ENCODE measurements around the gene PRPH. TPM values are rescaled to one million over a fixed set of nuclear protein-coding genes. Genes with fewer than 3 reads are reported as not detected.

Gene PRPH
- total and polyA plus RNA-seq, 2 of the 13 experiments (the other 11 are each of a cell fraction or from before 2014, with no cell fraction given): 0.12 TPM; not detected in 1

DNA sequence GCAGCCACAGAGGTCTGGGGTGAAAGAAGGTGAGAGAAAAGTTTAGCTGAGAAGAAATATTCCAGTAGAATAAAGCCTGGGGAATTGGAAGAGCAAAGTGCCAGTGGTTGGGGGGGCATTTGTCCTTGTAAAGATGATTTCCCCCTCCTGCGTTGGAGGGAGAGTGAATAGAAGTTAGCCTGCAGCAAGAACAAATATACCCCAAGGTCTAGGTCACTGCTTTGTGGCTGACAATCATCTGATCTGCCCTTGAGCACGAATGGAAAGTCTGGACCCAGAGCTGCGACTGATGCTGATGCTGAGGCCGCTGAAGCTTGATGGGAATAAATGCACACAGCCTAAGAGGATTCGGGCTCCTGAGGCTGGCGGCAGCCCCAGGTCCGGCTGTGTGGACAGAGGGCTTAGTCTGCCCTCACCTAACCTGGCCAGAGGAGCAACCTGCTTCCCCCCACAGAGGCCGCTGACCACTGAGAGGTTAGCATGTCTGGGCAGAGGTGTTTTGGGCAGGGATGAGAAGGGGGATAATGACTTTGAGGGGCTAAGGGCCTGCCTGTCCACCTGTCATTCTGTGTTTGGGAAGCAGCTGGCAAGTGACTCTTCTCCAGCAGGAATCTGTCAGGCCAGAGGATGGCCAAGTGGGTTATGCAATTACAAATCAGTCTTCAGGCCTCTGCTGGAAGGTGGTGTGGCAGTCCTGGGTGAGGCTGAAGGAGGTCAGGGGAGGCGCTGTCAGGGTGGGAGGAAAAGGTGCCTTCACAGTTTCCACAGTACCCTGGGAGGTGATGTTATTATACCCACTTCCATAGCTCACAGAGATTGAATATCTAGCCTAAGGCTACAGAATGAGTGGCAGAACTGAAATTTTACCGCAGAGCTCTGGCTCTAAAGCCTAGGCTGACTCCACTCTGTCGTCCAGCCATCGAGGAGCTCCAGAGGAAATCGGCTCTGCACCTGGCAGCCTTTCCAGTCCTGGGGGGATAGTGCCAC is 18.4 kb upstream of the PRPH start:
- peak; percentile 51 for FAIRE-seq
- Histone ChIP-seq H3K79me2 (ENCODE audit: insufficient read depth, low read length) (no peaks in the 10 kb centered on the region), H3K9me3 (ENCODE audit: low read length) (no peaks in the 10 kb centered on the region), H3K27ac (ENCODE audit: extremely low read length, insufficient read depth, low read length) (no peak overlapping the region), H3K9ac (ENCODE audit: insufficient read depth, low read depth, low read length) (no peak overlapping the region), H2AFZ (ENCODE audit: low read length) (no peak overlapping the region), H3K4me3 (replicated peaks in 1 of 3; ENCODE audit: insufficient read depth in 1 of 3, low read depth in 2 of 3, low read length in 3 of 3) (no peak overlapping the region), H4K20me1 (ENCODE audit: insufficient read depth, low read length) (peaks cover 17% of the 10 kb centered on the region; the same call in 1 of the 2 replicates), H3K4me1 (ENCODE audit: insufficient read depth, low read length) (peaks cover 30% of the 10 kb centered on the region), H3K27me3 (ENCODE audit: control insufficient read depth in 1 of 2, insufficient read depth in 2 of 2, low read length in 2 of 2) (peaks cover 2 to 7% of the 10 kb centered on the region in 2 experiments; a peak in 2 of 5 replicates), H3K36me3 (replicated peaks in 1 of 2; ENCODE audit: control insufficient read depth in 1 of 2, insufficient read depth in 2 of 2, low read length in 2 of 2) (peaks cover 4 to 12% of the 10 kb centered on the region in 2 experiments), H3K4me2 (ENCODE audit: low read depth, low read length) (no peak overlapping the region)
- in situ Hi-C loops (cut with HindIII; ENCODE audit: extremely low pct_ligation_motif_present, low pct_unique_long_range_greater_than_20kb): no loop called here
- peak; percentile 43 for ATAC-seq
- POLR2A ChIA-PET: interaction anchor here (7.0 kb wide), 1 partner anchor 10 kb away, joined by 56 read pairs; no protein-coding TSS in a partner anchor
- 20% methylated on average over 7 of the region's 13 CpGs for WGBS (ENCODE audit: low lambda C conversion rate)
- intact Hi-C loops (cut with micrococcal nuclease; ENCODE audit: unreplicated experiment): no loop called here
- DNase-seq (ENCODE audit: low spot score): no peak
- BruUV-seq (replicated peaks): no TSS peak
- CTCF ChIA-PET (ENCODE audit: low intra/inter-chr PET ratio, low total read pairs): no interaction called here
- TF ChIP-seq ZNF564 (CRISPR knock-in tag; IDR thresholded peaks at IDR 0.05) (no peak), ZNF230 (CRISPR knock-in tag; IDR thresholded peaks at IDR 0.05) (no peak), ZNF841 (CRISPR knock-in tag; IDR thresholded peaks at IDR 0.05; ENCODE audit: borderline replicate concordance) (no peak), NFE2 (CRISPR knock-in tag; IDR thresholded peaks at IDR 0.05) (no peak), TP53 (CRISPR knock-in tag; conservative IDR thresholded peaks at IDR 0.05) (no peak), KLF6 (CRISPR knock-in tag; IDR thresholded peaks at IDR 0.05) (no peak), ZNF572 (CRISPR knock-in tag; IDR thresholded peaks at IDR 0.05) (no peak), ZNF12 (CRISPR knock-in tag; IDR thresholded peaks at IDR 0.05) (peak; percentile 28; the same call in 1 of the 2 replicates), YY1 (IDR thresholded peaks at IDR 0.05; ENCODE audit: insufficient read depth, insufficient replicate concordance, low read depth, low read length) (no peak), NPAS2 (CRISPR knock-in tag; IDR thresholded peaks at IDR 0.05; ENCODE audit: borderline replicate concordance) (no peak)
- TF ChIP-seq, protein P1, sequence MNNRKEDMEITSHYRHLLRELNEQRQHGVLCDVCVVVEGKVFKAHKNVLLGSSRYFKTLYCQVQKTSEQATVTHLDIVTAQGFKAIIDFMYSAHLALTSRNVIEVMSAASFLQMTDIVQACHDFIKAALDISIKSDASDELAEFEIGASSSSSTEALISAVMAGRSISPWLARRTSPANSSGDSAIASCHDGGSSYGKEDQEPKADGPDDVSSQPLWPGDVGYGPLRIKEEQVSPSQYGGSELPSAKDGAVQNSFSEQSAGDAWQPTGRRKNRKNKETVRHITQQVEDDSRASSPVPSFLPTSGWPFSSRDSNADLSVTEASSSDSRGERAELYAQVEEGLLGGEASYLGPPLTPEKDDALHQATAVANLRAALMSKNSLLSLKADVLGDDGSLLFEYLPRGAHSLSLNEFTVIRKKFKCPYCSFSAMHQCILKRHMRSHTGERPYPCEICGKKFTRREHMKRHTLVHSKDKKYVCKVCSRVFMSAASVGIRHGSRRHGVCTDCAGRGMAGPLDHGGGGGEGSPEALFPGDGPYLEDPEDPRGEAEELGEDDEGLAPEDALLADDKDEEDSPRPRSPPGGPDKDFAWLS (CRISPR knock-in tag; IDR thresholded peaks at IDR 0.05; ENCODE audit: borderline replicate concordance): no peak
- TF ChIP-seq, protein P2, sequence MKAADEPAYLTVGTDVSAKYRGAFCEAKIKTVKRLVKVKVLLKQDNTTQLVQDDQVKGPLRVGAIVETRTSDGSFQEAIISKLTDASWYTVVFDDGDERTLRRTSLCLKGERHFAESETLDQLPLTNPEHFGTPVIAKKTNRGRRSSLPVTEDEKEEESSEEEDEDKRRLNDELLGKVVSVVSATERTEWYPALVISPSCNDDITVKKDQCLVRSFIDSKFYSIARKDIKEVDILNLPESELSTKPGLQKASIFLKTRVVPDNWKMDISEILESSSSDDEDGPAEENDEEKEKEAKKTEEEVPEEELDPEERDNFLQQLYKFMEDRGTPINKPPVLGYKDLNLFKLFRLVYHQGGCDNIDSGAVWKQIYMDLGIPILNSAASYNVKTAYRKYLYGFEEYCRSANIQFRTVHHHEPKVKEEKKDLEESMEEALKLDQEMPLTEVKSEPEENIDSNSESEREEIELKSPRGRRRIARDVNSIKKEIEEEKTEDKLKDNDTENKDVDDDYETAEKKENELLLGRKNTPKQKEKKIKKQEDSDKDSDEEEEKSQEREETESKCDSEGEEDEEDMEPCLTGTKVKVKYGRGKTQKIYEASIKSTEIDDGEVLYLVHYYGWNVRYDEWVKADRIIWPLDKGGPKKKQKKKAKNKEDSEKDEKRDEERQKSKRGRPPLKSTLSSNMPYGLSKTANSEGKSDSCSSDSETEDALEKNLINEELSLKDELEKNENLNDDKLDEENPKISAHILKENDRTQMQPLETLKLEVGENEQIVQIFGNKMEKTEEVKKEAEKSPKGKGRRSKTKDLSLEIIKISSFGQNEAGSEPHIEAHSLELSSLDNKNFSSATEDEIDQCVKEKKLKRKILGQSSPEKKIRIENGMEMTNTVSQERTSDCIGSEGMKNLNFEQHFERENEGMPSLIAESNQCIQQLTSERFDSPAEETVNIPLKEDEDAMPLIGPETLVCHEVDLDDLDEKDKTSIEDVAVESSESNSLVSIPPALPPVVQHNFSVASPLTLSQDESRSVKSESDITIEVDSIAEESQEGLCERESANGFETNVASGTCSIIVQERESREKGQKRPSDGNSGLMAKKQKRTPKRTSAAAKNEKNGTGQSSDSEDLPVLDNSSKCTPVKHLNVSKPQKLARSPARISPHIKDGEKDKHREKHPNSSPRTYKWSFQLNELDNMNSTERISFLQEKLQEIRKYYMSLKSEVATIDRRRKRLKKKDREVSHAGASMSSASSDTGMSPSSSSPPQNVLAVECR (CRISPR knock-in tag; IDR thresholded peaks at IDR 0.05; ENCODE audit: borderline replicate concordance): 0 out of 2 replicates have a peak, but pooled peaks have one; percentile 18

Data from HepG2 (cell line).